Measurements from ENCODE around the gene SPPL3. TPM values are rescaled to one million over a fixed set of nuclear protein-coding genes. Genes with fewer than 3 reads are reported as not detected.

The SPPL3 gene
- total RNA-seq, 1 experiment from 2014 or later, result 32.5 TPM

DNA sequence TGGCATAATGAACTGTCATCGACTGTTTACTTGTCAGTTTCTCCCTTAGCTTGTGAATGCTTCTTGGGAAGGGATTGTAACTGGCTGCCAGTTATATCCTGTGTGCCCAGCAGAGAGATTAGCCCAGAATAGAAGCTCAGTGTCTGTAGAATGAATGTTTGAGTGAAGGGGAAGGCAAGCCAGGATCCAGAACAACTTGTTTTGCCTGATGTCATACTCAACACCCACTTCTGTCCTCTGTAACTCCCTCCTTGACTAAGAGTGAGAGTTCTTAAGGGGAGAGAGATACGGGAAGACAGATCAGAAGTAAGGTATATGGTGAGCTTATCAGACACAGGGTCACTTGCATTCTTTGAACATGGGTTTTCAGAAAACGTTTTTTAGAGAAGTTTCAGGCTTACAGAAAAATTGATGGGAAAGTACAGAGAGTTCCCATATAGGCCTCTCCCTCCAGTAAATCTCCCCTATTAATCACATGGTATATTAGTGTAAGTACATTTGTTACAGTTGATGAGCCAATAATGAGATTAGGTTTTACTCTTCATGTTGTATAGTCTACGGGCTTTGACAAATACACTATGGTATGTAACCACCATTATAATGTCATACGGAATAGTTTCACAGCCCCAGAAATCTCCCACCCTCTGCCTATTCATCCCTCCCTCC lies 5.6 kb upstream of the SPPL3 start (continued):
- TF ChIP-seq, protein P1, sequence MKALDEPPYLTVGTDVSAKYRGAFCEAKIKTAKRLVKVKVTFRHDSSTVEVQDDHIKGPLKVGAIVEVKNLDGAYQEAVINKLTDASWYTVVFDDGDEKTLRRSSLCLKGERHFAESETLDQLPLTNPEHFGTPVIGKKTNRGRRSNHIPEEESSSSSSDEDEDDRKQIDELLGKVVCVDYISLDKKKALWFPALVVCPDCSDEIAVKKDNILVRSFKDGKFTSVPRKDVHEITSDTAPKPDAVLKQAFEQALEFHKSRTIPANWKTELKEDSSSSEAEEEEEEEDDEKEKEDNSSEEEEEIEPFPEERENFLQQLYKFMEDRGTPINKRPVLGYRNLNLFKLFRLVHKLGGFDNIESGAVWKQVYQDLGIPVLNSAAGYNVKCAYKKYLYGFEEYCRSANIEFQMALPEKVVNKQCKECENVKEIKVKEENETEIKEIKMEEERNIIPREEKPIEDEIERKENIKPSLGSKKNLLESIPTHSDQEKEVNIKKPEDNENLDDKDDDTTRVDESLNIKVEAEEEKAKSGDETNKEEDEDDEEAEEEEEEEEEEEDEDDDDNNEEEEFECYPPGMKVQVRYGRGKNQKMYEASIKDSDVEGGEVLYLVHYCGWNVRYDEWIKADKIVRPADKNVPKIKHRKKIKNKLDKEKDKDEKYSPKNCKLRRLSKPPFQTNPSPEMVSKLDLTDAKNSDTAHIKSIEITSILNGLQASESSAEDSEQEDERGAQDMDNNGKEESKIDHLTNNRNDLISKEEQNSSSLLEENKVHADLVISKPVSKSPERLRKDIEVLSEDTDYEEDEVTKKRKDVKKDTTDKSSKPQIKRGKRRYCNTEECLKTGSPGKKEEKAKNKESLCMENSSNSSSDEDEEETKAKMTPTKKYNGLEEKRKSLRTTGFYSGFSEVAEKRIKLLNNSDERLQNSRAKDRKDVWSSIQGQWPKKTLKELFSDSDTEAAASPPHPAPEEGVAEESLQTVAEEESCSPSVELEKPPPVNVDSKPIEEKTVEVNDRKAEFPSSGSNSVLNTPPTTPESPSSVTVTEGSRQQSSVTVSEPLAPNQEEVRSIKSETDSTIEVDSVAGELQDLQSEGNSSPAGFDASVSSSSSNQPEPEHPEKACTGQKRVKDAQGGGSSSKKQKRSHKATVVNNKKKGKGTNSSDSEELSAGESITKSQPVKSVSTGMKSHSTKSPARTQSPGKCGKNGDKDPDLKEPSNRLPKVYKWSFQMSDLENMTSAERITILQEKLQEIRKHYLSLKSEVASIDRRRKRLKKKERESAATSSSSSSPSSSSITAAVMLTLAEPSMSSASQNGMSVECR (CRISPR knock-in tag; IDR thresholded peaks at IDR 0.05; ENCODE audit: borderline replicate concordance), result no peak
- TF ChIP-seq NFE2L1 (CRISPR knock-in tag; IDR thresholded peaks at IDR 0.05) (no peak), GTF2I (CRISPR knock-in tag; conservative IDR thresholded peaks at IDR 0.05) (no peak), GRHL2 (CRISPR knock-in tag; IDR thresholded peaks at IDR 0.05; ENCODE audit: insufficient replicate concordance, severe bottlenecking) (no peak), ESRRA (CRISPR knock-in tag; IDR thresholded peaks at IDR 0.05; ENCODE audit: borderline replicate concordance) (no peak), ZNF416 (CRISPR knock-in tag; IDR thresholded peaks at IDR 0.05) (no peak), SOX15 (CRISPR knock-in tag; IDR thresholded peaks at IDR 0.05) (no peak), CREB1 (CRISPR knock-in tag; IDR thresholded peaks at IDR 0.05) (no peak), ZNF121 (CRISPR knock-in tag; IDR thresholded peaks at IDR 0.05) (no peak)
- TF ChIP-seq, protein P2, sequence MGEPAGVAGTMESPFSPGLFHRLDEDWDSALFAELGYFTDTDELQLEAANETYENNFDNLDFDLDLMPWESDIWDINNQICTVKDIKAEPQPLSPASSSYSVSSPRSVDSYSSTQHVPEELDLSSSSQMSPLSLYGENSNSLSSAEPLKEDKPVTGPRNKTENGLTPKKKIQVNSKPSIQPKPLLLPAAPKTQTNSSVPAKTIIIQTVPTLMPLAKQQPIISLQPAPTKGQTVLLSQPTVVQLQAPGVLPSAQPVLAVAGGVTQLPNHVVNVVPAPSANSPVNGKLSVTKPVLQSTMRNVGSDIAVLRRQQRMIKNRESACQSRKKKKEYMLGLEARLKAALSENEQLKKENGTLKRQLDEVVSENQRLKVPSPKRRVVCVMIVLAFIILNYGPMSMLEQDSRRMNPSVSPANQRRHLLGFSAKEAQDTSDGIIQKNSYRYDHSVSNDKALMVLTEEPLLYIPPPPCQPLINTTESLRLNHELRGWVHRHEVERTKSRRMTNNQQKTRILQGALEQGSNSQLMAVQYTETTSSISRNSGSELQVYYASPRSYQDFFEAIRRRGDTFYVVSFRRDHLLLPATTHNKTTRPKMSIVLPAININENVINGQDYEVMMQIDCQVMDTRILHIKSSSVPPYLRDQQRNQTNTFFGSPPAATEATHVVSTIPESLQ (CRISPR knock-in tag; IDR thresholded peaks at IDR 0.05), result no peak

DNA sequence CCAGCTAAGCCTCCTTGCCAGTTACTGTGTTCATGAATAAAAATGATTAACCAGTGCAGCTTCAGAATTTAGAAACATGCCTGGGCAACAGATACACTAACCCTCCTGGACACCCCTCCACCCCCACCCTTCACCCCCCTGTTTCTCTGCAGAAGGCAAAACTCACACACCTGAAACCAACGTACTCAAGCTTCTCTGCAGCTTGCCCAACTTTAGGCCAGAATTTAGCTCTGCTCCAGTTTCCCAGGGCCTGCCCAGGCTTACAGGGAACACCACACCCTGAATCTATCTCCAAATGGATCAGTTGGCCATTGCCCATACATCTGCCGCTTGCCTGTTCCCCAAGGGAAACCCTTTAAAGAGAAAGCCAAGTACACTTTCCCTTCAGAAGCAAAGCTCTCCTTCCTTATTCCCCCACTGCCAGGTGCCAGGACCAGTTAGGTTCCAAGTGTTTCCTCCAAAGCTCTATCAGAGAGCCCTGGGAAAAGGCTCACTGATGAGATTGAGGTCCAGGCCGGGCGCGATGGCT lies 1.8 kb upstream of the SPPL3 start:
- Mint-ChIP-seq H3K9me3 (no peaks in the 10 kb centered on the region), H3K27ac (no peak overlapping the region), H3K36me3 (no peaks in the 10 kb centered on the region; the same call in 1 of the 2 replicates), H3K4me1 (peaks cover 22% of the 10 kb centered on the region), H3K27me3 (ENCODE audit: low read depth) (no peaks in the 10 kb centered on the region), H3K4me3 (peak overlapping the region; percentile 31; the same call in 1 of the 2 replicates)
- ATAC-seq, result no peak
- ChIA-PET CTCF (interaction anchor here (0.8 to 1.5 kb wide), 2 partner anchors 99 to 325 kb away, joined by 3 to 4 read pairs; partner anchors contain the start of gene POP5), POLR2A (no interaction called here)
- no peak for DNase-seq (ENCODE audit: low spot score)
- TF ChIP-seq ZNF423 (CRISPR knock-in tag; IDR thresholded peaks at IDR 0.05) (no peak), FOXJ3 (CRISPR knock-in tag; IDR thresholded peaks at IDR 0.05; ENCODE audit: borderline replicate concordance) (no peak), GABPB1 (CRISPR knock-in tag; IDR thresholded peaks at IDR 0.05) (no peak), KAT7 (CRISPR knock-in tag; IDR thresholded peaks at IDR 0.05; ENCODE audit: borderline replicate concordance) (no peak), TEAD1 (CRISPR knock-in tag; IDR thresholded peaks at IDR 0.05) (no peak), GRHL2 (CRISPR knock-in tag; IDR thresholded peaks at IDR 0.05; ENCODE audit: insufficient replicate concordance, severe bottlenecking) (no peak), ZNF416 (CRISPR knock-in tag; IDR thresholded peaks at IDR 0.05) (no peak), ZNF671 (CRISPR knock-in tag; IDR thresholded peaks at IDR 0.05) (no peak), SP1 (CRISPR knock-in tag; conservative IDR thresholded peaks at IDR 0.05) (no peak)
- TF ChIP-seq, protein P2 (CRISPR knock-in tag; IDR thresholded peaks at IDR 0.05), result no peak
- TF ChIP-seq, protein P3, sequence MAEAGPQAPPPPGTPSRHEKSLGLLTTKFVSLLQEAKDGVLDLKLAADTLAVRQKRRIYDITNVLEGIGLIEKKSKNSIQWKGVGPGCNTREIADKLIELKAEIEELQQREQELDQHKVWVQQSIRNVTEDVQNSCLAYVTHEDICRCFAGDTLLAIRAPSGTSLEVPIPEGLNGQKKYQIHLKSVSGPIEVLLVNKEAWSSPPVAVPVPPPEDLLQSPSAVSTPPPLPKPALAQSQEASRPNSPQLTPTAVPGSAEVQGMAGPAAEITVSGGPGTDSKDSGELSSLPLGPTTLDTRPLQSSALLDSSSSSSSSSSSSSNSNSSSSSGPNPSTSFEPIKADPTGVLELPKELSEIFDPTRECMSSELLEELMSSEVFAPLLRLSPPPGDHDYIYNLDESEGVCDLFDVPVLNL (CRISPR knock-in tag; IDR thresholded peaks at IDR 0.05; ENCODE audit: borderline replicate concordance, low read depth), result no peak
- TF ChIP-seq, protein P4, sequence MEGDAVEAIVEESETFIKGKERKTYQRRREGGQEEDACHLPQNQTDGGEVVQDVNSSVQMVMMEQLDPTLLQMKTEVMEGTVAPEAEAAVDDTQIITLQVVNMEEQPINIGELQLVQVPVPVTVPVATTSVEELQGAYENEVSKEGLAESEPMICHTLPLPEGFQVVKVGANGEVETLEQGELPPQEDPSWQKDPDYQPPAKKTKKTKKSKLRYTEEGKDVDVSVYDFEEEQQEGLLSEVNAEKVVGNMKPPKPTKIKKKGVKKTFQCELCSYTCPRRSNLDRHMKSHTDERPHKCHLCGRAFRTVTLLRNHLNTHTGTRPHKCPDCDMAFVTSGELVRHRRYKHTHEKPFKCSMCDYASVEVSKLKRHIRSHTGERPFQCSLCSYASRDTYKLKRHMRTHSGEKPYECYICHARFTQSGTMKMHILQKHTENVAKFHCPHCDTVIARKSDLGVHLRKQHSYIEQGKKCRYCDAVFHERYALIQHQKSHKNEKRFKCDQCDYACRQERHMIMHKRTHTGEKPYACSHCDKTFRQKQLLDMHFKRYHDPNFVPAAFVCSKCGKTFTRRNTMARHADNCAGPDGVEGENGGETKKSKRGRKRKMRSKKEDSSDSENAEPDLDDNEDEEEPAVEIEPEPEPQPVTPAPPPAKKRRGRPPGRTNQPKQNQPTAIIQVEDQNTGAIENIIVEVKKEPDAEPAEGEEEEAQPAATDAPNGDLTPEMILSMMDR (IDR thresholded peaks at IDR 0.05), result no peak
- TF ChIP-seq, protein P5, sequence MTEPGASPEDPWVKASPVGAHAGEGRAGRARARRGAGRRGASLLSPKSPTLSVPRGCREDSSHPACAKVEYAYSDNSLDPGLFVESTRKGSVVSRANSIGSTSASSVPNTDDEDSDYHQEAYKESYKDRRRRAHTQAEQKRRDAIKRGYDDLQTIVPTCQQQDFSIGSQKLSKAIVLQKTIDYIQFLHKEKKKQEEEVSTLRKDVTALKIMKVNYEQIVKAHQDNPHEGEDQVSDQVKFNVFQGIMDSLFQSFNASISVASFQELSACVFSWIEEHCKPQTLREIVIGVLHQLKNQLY (CRISPR knock-in tag; IDR thresholded peaks at IDR 0.05), result no peak
- TF ChIP-seq, protein P6, sequence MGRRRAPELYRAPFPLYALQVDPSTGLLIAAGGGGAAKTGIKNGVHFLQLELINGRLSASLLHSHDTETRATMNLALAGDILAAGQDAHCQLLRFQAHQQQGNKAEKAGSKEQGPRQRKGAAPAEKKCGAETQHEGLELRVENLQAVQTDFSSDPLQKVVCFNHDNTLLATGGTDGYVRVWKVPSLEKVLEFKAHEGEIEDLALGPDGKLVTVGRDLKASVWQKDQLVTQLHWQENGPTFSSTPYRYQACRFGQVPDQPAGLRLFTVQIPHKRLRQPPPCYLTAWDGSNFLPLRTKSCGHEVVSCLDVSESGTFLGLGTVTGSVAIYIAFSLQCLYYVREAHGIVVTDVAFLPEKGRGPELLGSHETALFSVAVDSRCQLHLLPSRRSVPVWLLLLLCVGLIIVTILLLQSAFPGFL (CRISPR knock-in tag; IDR thresholded peaks at IDR 0.05; ENCODE audit: borderline replicate concordance), result no peak
